Gastrocnemius medialis (tissue), 4 donors: ENCODE results near the gene VARS1.

Experiments
- CTCF ChIP-seq, 5 experiments: fragments of 450-650 bp in 3 of 5; fragments of 200-600 bp in 2 of 5; sonication (generic) in 2 of 5; IDR thresholded peaks in 4 of 5; conservative IDR thresholded peaks in 1 of 5; 1 replicate in 4 of 5; 2 replicates in 1 of 5; pipeline ENCODE4 v1.5.1; 2016 to 2019; ENCODE audit warnings: antibody characterized with exemption in 5 of 5, mild to moderate bottlenecking in 3 of 5, moderate library complexity in 3 of 5
- POLR2A ChIP-seq, 2 donors: fragments of 450-650 bp; IDR thresholded peaks; one replicate each; pipeline ENCODE4 v1.6.1; 2017; ENCODE audit warnings: antibody characterized with exemption in 2 of 2, mild to moderate bottlenecking in 2 of 2, moderate library complexity in 2 of 2

- no peak for TF ChIP-seq CTCF (IDR thresholded peaks at IDR 0.05 in 4 of 5, conservative IDR thresholded peaks at IDR 0.05 in 1 of 5)
- TF ChIP-seq POLR2A (IDR thresholded peaks at IDR 0.05), result no peak
Observed at GRCh38 chr6:31752739-31753319, 42.7 kb downstream of the VARS1 start.
